HEK293 (cell line): Measurements from ENCODE around the gene C11orf58.

Source experiments
- CTCF ChIA-PET: fragments of 350-600 bp; formaldehyde crosslinking; extraction: SDS; loops from one replicate; lab custom pipeline; 2021; ENCODE audit warnings: antibody characterized with exemption; lab: Yijun Ruan, JAX
- POLR2A ChIA-PET: fragments of 300-600 bp; formaldehyde crosslinking; extraction: SDS; loops from one replicate; lab custom pipeline; 2020; ENCODE audit warnings: antibody characterized with exemption, inconsistent platforms; lab: Yijun Ruan, JAX
- H3K27ac ChIP-seq: fragments of 200-500 bp; sonication (Bioruptor generic); 2 replicates; pipeline ENCODE4 v1.5.1; 2014; ENCODE audit warnings: low read depth, low read length, control low read depth, inconsistent platforms; ENCODE audit errors: extremely low read depth
- H3K36me3 ChIP-seq, 2 experiments: fragments of 200-500 bp in 1 of 2; sonication (Bioruptor generic) in 1 of 2; 1 replicate in 1 of 2; 2 replicates in 1 of 2; pipeline ENCODE4 v1.5.1; 2014 to 2017; ENCODE audit warnings: inconsistent platforms in 2 of 2, low read length in 2 of 2; ENCODE audit not compliant: control insufficient read depth in 2 of 2, insufficient read depth in 1 of 2
- H3K4me1 ChIP-seq: fragments of 200-500 bp; sonication (Bioruptor generic); 2 replicates; pipeline ENCODE4 v1.5.1; 2014; ENCODE audit warnings: mild to moderate bottlenecking, low read length, inconsistent platforms; ENCODE audit not compliant: control insufficient read depth, insufficient read depth
- H3K4me3 ChIP-seq: 2 replicates; pipeline ENCODE4 v1.5.1; 2011; ENCODE audit warnings: low read depth, mild to moderate bottlenecking, control low read depth, low read length, moderate library complexity
- H3K9me3 ChIP-seq: fragments of 200-500 bp; sonication (Bioruptor generic); 2 replicates; pipeline ENCODE4 v1.5.1; 2014; ENCODE audit warnings: low read depth, low read length, inconsistent platforms; ENCODE audit not compliant: control insufficient read depth, insufficient read depth
- SCRT2 ChIP-seq: fragments of 450-650 bp; formaldehyde crosslinking; IDR thresholded peaks from 2 replicates; pipeline ENCODE4 v1.5.1; 2016; ENCODE audit warnings: missing biosample characterization, missing genetic modification characterization
- ZNF112 ChIP-seq: fragments of 450-650 bp; formaldehyde crosslinking; IDR thresholded peaks from 2 replicates; pipeline ENCODE4 v1.5.0; 2017; ENCODE audit warnings: missing biosample characterization, missing genetic modification characterization
- ZNF132 ChIP-seq: fragments of 450-650 bp; formaldehyde crosslinking; IDR thresholded peaks from 2 replicates; pipeline ENCODE4 v1.5.1; 2017; ENCODE audit warnings: missing biosample characterization, missing genetic modification characterization, borderline replicate concordance
- ZNF138 ChIP-seq: fragments of 450-650 bp; formaldehyde crosslinking; IDR thresholded peaks from 2 replicates; pipeline ENCODE4 v1.5.1; 2016; ENCODE audit warnings: missing biosample characterization, missing genetic modification characterization, borderline replicate concordance
- ZNF169 ChIP-seq: fragments of 450-650 bp; formaldehyde crosslinking; IDR thresholded peaks from 2 replicates; pipeline ENCODE4 v1.5.1; 2016; ENCODE audit warnings: missing biosample characterization, missing genetic modification characterization
- ZNF19 ChIP-seq: fragments of 450-650 bp; formaldehyde crosslinking; IDR thresholded peaks from 2 replicates; pipeline ENCODE4; 2016; ENCODE audit warnings: missing biosample characterization, missing genetic modification characterization, low read depth
- ZNF501 ChIP-seq: fragments of 450-650 bp; formaldehyde crosslinking; IDR thresholded peaks from 2 replicates; pipeline ENCODE4 v1.5.1; 2016; ENCODE audit warnings: missing biosample characterization, missing genetic modification characterization
- TF ChIP-seq, protein P1 (sequence below): fragments of 450-650 bp; formaldehyde crosslinking; IDR thresholded peaks from 2 replicates; pipeline ENCODE4; 2016; ENCODE audit warnings: missing biosample characterization, missing genetic modification characterization
- TF ChIP-seq, protein P2 (sequence below): fragments of 450-650 bp; formaldehyde crosslinking; IDR thresholded peaks from 2 replicates; pipeline ENCODE4 v1.5.1; 2016; ENCODE audit warnings: missing biosample characterization, missing genetic modification characterization
- TF ChIP-seq, protein P3 (sequence below): fragments of 450-650 bp; formaldehyde crosslinking; IDR thresholded peaks from 2 replicates; pipeline ENCODE4 v1.5.1; 2016; ENCODE audit warnings: missing biosample characterization, missing genetic modification characterization
- TF ChIP-seq, protein P4 (sequence below): fragments of 450-650 bp; formaldehyde crosslinking; IDR thresholded peaks from 2 replicates; pipeline ENCODE4 v1.5.1; 2016; ENCODE audit warnings: missing biosample characterization, missing genetic modification characterization
- TF ChIP-seq, protein P5 (sequence below): fragments of 450-650 bp; formaldehyde crosslinking; IDR thresholded peaks from 2 replicates; pipeline ENCODE4 v1.5.1; 2017; ENCODE audit warnings: missing biosample characterization, mild to moderate bottlenecking, missing genetic modification characterization, moderate library complexity

C11orf58 gene

DNA sequence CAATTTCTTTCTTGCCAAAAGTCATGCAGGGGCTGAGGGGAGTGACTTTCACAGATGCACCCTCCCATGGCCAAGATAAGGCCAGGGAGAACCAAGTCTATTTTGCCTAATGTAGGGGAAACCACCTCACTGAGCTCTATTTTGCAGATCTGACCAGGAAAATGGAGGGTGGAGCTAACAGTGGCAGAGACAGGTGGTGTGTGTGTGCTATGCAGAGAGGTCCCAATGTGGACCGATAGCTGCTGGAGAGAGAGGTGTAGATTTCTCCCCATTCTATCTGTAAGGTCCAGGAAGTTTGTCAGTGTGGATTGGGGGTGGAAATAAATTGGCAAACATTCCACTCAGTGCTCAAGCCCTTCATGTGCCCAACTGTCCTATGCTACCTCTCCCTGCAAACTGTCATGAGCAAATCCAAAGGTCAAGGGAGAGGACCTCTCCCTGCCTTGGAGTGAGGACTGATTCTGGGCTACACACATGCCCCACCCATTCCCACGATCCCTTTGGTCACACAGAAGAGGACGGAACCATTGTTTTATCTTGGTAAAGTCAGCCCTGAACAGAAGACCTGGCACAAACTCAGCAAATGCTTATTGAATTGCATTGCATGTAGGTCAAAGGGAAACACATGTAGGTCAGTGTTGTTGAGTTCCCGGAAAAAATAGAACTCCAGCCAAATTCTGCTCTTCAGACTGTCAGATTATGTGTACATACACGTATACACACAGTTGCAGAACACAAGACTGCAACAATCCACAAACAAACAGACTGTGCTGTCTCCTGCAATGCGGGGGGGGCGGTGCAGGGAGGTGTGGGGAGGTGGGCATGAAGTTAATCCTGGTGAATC lies 65.9 kb downstream of the C11orf58 start (continued):
- TF ChIP-seq, protein P1, sequence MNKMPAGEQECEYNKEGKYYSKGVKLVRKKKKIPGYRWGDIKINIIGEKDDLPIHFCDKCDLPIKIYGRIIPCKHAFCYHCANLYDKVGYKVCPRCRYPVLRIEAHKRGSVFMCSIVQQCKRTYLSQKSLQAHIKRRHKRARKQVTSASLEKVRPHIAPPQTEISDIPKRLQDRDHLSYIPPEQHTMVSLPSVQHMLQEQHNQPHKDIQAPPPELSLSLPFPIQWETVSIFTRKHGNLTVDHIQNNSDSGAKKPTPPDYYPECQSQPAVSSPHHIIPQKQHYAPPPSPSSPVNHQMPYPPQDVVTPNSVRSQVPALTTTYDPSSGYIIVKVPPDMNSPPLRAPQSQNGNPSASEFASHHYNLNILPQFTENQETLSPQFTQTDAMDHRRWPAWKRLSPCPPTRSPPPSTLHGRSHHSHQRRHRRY: no peak
- TF ChIP-seq ZNF132 (tag by site-specific recombination) (no peak), ZNF138 (tag by site-specific recombination) (no peak), ZNF501 (tag by site-specific recombination) (no peak)
- TF ChIP-seq, protein P2, sequence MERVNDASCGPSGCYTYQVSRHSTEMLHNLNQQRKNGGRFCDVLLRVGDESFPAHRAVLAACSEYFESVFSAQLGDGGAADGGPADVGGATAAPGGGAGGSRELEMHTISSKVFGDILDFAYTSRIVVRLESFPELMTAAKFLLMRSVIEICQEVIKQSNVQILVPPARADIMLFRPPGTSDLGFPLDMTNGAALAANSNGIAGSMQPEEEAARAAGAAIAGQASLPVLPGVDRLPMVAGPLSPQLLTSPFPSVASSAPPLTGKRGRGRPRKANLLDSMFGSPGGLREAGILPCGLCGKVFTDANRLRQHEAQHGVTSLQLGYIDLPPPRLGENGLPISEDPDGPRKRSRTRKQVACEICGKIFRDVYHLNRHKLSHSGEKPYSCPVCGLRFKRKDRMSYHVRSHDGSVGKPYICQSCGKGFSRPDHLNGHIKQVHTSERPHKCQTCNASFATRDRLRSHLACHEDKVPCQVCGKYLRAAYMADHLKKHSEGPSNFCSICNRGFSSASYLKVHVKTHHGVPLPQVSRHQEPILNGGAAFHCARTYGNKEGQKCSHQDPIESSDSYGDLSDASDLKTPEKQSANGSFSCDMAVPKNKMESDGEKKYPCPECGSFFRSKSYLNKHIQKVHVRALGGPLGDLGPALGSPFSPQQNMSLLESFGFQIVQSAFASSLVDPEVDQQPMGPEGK (tag by site-specific recombination): no peak
- TF ChIP-seq, protein P3, sequence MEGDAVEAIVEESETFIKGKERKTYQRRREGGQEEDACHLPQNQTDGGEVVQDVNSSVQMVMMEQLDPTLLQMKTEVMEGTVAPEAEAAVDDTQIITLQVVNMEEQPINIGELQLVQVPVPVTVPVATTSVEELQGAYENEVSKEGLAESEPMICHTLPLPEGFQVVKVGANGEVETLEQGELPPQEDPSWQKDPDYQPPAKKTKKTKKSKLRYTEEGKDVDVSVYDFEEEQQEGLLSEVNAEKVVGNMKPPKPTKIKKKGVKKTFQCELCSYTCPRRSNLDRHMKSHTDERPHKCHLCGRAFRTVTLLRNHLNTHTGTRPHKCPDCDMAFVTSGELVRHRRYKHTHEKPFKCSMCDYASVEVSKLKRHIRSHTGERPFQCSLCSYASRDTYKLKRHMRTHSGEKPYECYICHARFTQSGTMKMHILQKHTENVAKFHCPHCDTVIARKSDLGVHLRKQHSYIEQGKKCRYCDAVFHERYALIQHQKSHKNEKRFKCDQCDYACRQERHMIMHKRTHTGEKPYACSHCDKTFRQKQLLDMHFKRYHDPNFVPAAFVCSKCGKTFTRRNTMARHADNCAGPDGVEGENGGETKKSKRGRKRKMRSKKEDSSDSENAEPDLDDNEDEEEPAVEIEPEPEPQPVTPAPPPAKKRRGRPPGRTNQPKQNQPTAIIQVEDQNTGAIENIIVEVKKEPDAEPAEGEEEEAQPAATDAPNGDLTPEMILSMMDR (tag by site-specific recombination): no peak

DNA sequence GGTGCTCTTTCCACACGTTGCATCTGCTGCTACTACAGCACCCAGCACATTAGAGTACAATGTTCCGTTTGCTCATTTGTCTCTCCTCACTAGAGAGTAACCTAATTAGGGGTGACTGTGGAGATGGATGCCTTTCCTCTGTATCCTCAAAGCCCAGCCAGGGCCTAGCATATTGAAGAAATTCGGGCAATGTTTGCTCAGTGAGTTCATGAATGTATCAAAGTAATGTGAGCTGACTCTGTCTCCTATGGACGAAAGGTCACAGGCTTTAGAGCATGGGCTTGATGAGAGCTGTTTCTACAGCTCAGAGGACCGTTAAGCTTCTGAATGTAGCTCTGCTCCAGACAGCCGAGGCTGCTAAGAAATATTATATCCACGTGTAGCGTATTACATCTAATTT lies 67.5 kb downstream of the C11orf58 start:
- Histone ChIP-seq H3K9me3 (no peaks in the 10 kb centered on the region), H3K27ac (no peak overlapping the region), H3K4me1 (no peaks in the 10 kb centered on the region), H3K36me3 (peaks cover 0 to 22% of the 10 kb centered on the region in 2 experiments; a peak in 1 of 3 replicates), H3K4me3 (no peak overlapping the region)
- TF ChIP-seq, protein P4, sequence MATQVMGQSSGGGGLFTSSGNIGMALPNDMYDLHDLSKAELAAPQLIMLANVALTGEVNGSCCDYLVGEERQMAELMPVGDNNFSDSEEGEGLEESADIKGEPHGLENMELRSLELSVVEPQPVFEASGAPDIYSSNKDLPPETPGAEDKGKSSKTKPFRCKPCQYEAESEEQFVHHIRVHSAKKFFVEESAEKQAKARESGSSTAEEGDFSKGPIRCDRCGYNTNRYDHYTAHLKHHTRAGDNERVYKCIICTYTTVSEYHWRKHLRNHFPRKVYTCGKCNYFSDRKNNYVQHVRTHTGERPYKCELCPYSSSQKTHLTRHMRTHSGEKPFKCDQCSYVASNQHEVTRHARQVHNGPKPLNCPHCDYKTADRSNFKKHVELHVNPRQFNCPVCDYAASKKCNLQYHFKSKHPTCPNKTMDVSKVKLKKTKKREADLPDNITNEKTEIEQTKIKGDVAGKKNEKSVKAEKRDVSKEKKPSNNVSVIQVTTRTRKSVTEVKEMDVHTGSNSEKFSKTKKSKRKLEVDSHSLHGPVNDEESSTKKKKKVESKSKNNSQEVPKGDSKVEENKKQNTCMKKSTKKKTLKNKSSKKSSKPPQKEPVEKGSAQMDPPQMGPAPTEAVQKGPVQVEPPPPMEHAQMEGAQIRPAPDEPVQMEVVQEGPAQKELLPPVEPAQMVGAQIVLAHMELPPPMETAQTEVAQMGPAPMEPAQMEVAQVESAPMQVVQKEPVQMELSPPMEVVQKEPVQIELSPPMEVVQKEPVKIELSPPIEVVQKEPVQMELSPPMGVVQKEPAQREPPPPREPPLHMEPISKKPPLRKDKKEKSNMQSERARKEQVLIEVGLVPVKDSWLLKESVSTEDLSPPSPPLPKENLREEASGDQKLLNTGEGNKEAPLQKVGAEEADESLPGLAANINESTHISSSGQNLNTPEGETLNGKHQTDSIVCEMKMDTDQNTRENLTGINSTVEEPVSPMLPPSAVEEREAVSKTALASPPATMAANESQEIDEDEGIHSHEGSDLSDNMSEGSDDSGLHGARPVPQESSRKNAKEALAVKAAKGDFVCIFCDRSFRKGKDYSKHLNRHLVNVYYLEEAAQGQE (tag by site-specific recombination): no peak
- no peak for TF ChIP-seq ZNF19 (tag by site-specific recombination)
- CTCF ChIA-PET: interaction anchor here (0.6 to 3.5 kb wide), 4 partner anchors 15 to 570 kb away, joined by 3 to 14 read pairs (median 6); no protein-coding TSS in a partner anchor
- POLR2A ChIA-PET: no interaction called here

DNA sequence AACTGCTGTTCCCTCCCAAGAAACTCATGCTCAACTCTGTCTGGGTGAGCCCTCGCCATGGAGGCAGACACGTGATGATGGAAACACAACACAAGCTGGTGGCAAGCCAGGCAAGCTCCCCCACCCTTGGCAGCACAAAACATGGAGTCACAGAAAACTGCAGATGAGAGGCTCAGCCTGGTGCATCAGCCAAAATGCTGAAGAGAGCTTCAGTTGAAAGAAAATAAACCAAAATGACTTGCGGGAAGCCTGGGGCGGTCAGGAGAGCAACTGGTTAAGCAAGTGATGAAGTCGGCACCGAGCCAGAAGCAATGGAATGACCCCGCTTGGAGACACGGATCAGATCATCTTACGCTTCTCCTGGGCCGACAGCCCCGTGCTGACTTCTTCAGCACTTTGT lies 68.3 kb downstream of the C11orf58 start:
- ChIA-PET POLR2A (no interaction called here), CTCF (interaction anchor here (1.2 to 3.5 kb wide), 2 partner anchors 14 to 21 kb away, joined by 3 to 14 read pairs; no protein-coding TSS in a partner anchor)
- TF ChIP-seq, protein P5, sequence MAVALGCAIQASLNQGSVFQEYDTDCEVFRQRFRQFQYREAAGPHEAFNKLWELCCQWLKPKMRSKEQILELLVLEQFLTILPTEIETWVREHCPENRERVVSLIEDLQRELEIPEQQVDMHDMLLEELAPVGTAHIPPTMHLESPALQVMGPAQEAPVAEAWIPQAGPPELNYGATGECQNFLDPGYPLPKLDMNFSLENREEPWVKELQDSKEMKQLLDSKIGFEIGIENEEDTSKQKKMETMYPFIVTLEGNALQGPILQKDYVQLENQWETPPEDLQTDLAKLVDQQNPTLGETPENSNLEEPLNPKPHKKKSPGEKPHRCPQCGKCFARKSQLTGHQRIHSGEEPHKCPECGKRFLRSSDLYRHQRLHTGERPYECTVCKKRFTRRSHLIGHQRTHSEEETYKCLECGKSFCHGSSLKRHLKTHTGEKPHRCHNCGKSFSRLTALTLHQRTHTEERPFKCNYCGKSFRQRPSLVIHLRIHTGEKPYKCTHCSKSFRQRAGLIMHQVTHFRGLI (tag by site-specific recombination): no peak
- TF ChIP-seq SCRT2 (tag by site-specific recombination): peak; percentile 53; the same call in 1 of the 2 replicates
- TF ChIP-seq ZNF169 (tag by site-specific recombination): no peak
- TF ChIP-seq ZNF112: no peak
- peaks cover 0 to 20% of the 10 kb centered on the region in 2 experiments; a peak in 1 of 3 replicates for H3K36me3 ChIP-seq
- no peaks in the 10 kb centered on the region for H3K9me3 ChIP-seq
- H3K27ac ChIP-seq: no peak overlapping the region
- H3K4me1 ChIP-seq: no peaks in the 10 kb centered on the region
- H3K4me3 ChIP-seq: no peak overlapping the region
